Measurements from ENCODE around the gene EPHB4. TPM values are rescaled to one million over a fixed set of nuclear protein-coding genes. Genes with fewer than 3 reads are reported as not detected.

Gene EPHB4
- total and polyA plus RNA-seq, 2 of the 8 experiments (the other 6 are each of a cell fraction or from before 2014, with no cell fraction given): 85.0 to 113 TPM

DNA sequence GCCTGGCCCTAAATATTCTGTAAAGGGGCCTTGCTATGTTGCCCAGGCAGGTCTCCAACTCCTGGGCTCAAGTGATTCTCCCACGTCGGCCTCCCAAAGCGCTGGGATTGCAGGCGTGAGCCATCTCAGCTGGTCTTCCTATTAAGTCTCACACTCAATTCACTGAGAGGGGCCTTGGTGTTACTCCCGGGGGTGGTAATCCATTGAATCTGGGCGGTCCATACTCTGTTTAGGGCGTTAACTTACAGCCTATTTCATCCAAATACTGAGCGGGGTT is 46.9 kb upstream of the EPHB4 start:
- Histone ChIP-seq H3K79me1 (ENCODE audit: low read depth, low read length) (peaks cover 4% of the 10 kb centered on the region), H4K5ac (ENCODE audit: insufficient read length, low read depth, low read length) (peak overlapping the region; percentile 86), H4K8ac (ENCODE audit: extremely low read depth, insufficient read depth, low read length) (peak overlapping the region; percentile 96), H3K4me1 (replicated peaks in 1 of 4; ENCODE audit: control insufficient read depth in 3 of 4, insufficient read depth in 4 of 4, low read length in 3 of 4) (peaks cover 0 to 9% (median 1%) of the 10 kb centered on the region in 4 experiments; a peak in 3 of 7 replicates), H3K9ac (replicated peaks in 1 of 4; ENCODE audit: extremely low read depth in 1 of 4, low read depth in 3 of 4, low read length in 3 of 4) (peak overlapping the region in 3 of 4 experiments; percentile 93 to 95 (median 95); a peak in 6 of 7 replicates), H2BK5ac (ENCODE audit: low read depth, low read length) (peak overlapping the region; percentile 92), H3K9me3 (ENCODE audit: insufficient read depth in 2 of 2, low read depth in 1 of 2, low read length in 1 of 2) (no peaks in the 10 kb centered on the region), H2BK120ac (replicated peaks; ENCODE audit: low read depth, low read length) (no peak overlapping the region), H4K91ac (replicated peaks; ENCODE audit: insufficient read length, low read length) (peak overlapping the region; percentile 58), H3K56ac (replicated peaks; ENCODE audit: insufficient read length, low read depth, low read length) (no peak overlapping the region), H4K20me1 (replicated peaks in 1 of 2; ENCODE audit: control insufficient read depth in 1 of 2, insufficient read depth in 2 of 2, low read length in 2 of 2) (peaks cover 6 to 10% of the 10 kb centered on the region in 2 experiments), H3K27me3 (replicated peaks in 1 of 4; ENCODE audit: control insufficient read depth in 3 of 4, extremely low read depth in 1 of 4, insufficient read depth in 3 of 4, low read length in 3 of 4) (no peaks in the 10 kb centered on the region), H2AK5ac (ENCODE audit: low read depth, low read length) (peak overlapping the region; percentile 33; the same call in 1 of the 2 replicates), H3K18ac (ENCODE audit: extremely low read depth, low read length) (no peak overlapping the region), H2BK15ac (ENCODE audit: low read length) (peak overlapping the region; percentile 9; the same call in 1 of the 2 replicates), H2BK12ac (ENCODE audit: low read depth, low read length) (peak overlapping the region; percentile 75; the same call in 1 of the 2 replicates), H3K23ac (ENCODE audit: insufficient read length) (no peak overlapping the region), H2AFZ (ENCODE audit: low read length) (no peak overlapping the region), H3K36me3 (ENCODE audit: control insufficient read depth in 2 of 4, insufficient read depth in 4 of 4, low read length in 3 of 4) (peaks cover 24 to 58% (median 36%) of the 10 kb centered on the region in 4 experiments), H3K14ac (ENCODE audit: insufficient read length) (no peak overlapping the region), H3K27ac (ENCODE audit: low read depth, low read length) (peak overlapping the region; percentile 93), H3K4me3 (ENCODE audit: extremely low read depth in 1 of 4, insufficient read depth in 2 of 4, low read depth in 3 of 4, low read length in 4 of 4) (peak overlapping the region; percentile 81 to 93 (median 91)), H3K4me2 (ENCODE audit: insufficient read depth in 1 of 2, low read depth in 2 of 2, low read length in 2 of 2) (peak overlapping the region; percentile 67 to 82), H3K4ac (replicated peaks; ENCODE audit: insufficient read length, low read depth, low read length) (peak overlapping the region; percentile 5), H2BK20ac (ENCODE audit: low read length) (no peak overlapping the region), H3K79me2 (ENCODE audit: control insufficient read depth in 1 of 2, insufficient read depth in 2 of 2, low read length in 2 of 2) (peaks cover 27 to 41% of the 10 kb centered on the region in 2 experiments), H3K23me2 (ENCODE audit: low read depth, low read length) (peaks cover 8% of the 10 kb centered on the region)
- 72% methylated on average over 8 of the region's 8 CpGs; no CpG with 5 or more reads in 1 of the 2 experiments for WGBS, 2 experiments (ENCODE audit: extremely low coverage in 1 of 2, insufficient coverage in 1 of 2, insufficient read length in 1 of 2, insufficient replicate concordance in 2 of 2, low coverage in 1 of 2, low lambda C conversion rate in 2 of 2, missing lambda C conversion rate in 1 of 2)
- FAIRE-seq: no peak
- TF ChIP-seq RNF2 (IDR thresholded peaks at IDR 0.05; ENCODE audit: borderline replicate concordance, low read depth, low read length, missing control alignments, poor library complexity, severe bottlenecking) (no peak), POU5F1 (IDR thresholded peaks at IDR 0.05; ENCODE audit: low read depth, low read length) (no peak), CEBPB (IDR thresholded peaks at IDR 0.05; ENCODE audit: low read depth, low read length) (no peak), KDM1A (IDR thresholded peaks at IDR 0.05; ENCODE audit: borderline replicate concordance, low read length) (0 out of 2 replicates have a peak, but pooled peaks have one; percentile 4)
- POLR2A ChIA-PET (ENCODE audit: partially characterized antibody): interaction anchor here (1.2 to 15.1 kb wide), 5 partner anchors 13 to 185 kb away, joined by 4 to 313 read pairs (median 6); partner anchors contain the start of genes SLC12A9 and UFSP1
- CTCF ChIA-PET (ENCODE audit: partially characterized antibody): no interaction called here
- DNase-seq (ENCODE audit: low read depth in 1 of 2, low spot score in 2 of 2): no peak

Measured in H1 (cell line).